Ovary (tissue), 3 donors: Measurements from ENCODE around the gene PFKFB2.

ENCODE experiments used
- EP300 ChIP-seq: sonication (generic); formaldehyde crosslinking; IDR thresholded peaks from one replicate; pipeline ENCODE4 v1.6.1; 2017; ENCODE audit warnings: antibody characterized with exemption
- POLR2A ChIP-seq: fragments of 450-650 bp; IDR thresholded peaks from one replicate; pipeline ENCODE4 v1.6.1; 2017; ENCODE audit warnings: antibody characterized with exemption, mild to moderate bottlenecking, moderate library complexity
- TF ChIP-seq, protein P1 (sequence below), 3 donors: fragments of 450-650 bp in 2 of 3; fragments of 200-600 bp in 1 of 3; IDR thresholded peaks; one replicate each; pipeline versions ENCODE4 v1.5.1 to v1.8.0; 2016 to 2022; ENCODE audit warnings: antibody characterized with exemption in 3 of 3, mild to moderate bottlenecking in 1 of 3
- donor health status: DM: no; HTN: no; CAD: no.

DNA sequence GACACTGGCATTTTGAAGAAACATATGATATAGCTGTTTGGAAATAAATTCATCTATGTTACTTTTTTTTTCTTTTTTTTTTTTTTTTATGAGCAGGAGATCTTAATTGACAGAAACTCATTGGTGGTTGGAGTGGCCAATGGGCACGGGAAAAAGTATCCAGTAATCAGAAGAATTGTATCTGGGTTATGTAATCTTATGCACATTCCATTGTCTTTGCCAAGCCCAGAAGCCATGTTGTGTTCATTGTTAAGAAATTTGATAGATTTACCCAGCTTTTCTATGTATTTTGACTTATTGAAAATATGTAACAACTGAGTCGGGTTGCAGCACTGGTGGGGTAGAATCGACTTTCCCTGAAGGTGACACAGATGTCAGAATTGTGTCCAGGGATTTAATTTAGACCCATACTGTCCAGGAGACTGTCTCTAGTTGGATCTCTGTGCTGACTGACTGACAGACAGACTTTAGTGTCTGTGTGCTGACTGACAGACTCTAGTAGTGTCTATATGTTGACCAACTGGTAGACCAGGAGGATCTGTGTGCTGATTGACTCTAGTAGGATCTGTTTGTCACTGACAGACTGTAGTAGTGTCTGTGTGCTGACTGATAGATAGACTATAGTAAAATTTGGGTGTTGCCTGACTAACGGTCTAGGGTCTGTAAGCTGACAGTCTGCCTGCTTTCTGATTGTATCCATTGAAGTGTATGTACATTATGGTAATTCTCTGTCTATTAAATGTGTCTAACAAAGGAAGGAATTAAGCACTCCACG, 23.3 kb downstream of the PFKFB2 start:
- no peak for TF ChIP-seq POLR2A
- TF ChIP-seq EP300: no peak
- TF ChIP-seq, protein P1, sequence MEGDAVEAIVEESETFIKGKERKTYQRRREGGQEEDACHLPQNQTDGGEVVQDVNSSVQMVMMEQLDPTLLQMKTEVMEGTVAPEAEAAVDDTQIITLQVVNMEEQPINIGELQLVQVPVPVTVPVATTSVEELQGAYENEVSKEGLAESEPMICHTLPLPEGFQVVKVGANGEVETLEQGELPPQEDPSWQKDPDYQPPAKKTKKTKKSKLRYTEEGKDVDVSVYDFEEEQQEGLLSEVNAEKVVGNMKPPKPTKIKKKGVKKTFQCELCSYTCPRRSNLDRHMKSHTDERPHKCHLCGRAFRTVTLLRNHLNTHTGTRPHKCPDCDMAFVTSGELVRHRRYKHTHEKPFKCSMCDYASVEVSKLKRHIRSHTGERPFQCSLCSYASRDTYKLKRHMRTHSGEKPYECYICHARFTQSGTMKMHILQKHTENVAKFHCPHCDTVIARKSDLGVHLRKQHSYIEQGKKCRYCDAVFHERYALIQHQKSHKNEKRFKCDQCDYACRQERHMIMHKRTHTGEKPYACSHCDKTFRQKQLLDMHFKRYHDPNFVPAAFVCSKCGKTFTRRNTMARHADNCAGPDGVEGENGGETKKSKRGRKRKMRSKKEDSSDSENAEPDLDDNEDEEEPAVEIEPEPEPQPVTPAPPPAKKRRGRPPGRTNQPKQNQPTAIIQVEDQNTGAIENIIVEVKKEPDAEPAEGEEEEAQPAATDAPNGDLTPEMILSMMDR (IDR thresholded peaks at IDR 0.05): no peak
